ENCODE data around the gene TANC2.
"Not testable (repeated sequence)": the region's sequence is repeated elsewhere in the genome, so short reads cannot be mapped to it uniquely, and the experiment has no call there.

TANC2 gene

GRCh38 chr17:62964506-62964905 is 1.5 kb upstream of the TANC2 start:
- DNase-seq (ENCODE audit: low spot score), result no peak

DNA sequence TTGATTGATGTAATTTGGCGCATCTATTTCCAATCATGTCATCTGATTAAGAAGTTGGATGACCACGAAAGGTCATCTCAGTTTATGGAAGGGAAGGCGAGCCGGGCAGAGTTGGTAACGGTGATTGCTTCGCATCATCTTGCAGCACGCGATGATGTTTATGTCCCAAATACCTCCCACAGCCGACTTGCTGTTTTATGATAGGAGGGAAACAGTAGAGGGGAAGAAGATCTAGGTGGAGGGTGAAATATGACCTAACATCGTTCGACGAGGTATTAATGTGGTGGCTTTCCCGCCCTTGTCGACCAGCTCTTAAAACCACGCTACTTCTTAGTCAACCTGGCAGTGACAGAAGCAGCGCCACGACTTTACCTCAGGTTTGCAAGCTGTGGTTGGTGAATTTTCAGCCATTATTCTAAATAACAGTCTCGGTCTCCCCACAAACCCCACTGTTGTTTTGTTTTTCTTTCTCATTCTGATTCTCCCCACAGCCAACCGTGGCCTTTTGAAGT is 805 bp upstream of the TANC2 start:
- no peak for DNase-seq (ENCODE audit: low spot score)

GRCh38 chr17:62966426-62967204 is 580 bp downstream of the TANC2 start:
- DNase-seq (ENCODE audit: low spot score), result peak; percentile 29

GRCh38 chr17:62967205-62967529 is 1.1 kb downstream of the TANC2 start:
- DNase-seq (ENCODE audit: low spot score), result no peak

DNA sequence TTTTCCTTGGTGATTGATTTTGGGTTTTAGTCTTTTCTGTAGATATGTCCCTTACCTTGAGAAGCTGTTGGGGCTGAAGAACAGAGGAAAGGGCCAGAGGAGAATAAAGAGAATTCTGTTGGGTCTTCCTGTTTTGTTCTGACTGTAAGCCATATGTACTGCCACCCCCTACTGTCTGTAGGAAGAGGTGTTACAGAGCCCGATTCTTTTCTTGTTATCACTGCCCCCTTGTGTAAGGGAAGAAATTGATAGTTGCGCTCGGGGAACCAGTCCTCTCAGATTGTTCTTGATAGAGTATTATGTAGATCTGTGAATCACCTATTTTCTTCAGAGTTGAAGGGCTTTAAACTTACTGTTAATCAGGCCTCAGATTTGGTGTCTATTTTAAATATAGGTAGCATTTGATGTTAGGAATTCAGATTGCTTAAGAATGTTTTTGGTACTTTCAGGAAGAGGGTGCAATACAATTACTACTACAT is 2.4 kb downstream of the TANC2 start:
- DNase-seq (ENCODE audit: low spot score), result peak; percentile 85

- no peak for DNase-seq (ENCODE audit: low spot score)
Observed at GRCh38 chr17:62970610-62971009, 4.6 kb downstream of the TANC2 start.

- no peak for DNase-seq (ENCODE audit: low spot score)
Observed at GRCh38 chr17:62971853-62972252, 5.8 kb downstream of the TANC2 start.

DNA sequence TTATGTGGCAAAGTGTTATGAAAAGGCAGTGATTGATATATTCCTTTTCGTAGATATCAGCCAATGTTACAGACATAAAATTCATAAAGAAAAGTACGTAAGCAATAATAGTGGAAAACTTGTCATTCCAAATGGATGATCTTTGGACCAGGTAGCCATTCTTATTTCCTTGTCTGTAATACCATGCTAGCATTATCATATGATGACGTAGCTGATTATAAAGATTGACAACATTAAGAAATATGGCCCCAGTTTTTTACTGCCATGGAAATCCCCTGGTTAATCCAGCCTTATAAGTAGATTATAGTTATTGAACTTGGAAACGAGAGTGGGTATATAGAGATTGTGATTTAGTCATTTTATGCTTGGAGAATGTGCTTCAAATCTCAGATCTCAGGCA is 8.8 kb downstream of the TANC2 start:
- no peak for DNase-seq (ENCODE audit: low spot score)

- no peak for DNase-seq (ENCODE audit: low spot score)
Observed at GRCh38 chr17:62975206-62975605, 9.2 kb downstream of the TANC2 start.

DNA sequence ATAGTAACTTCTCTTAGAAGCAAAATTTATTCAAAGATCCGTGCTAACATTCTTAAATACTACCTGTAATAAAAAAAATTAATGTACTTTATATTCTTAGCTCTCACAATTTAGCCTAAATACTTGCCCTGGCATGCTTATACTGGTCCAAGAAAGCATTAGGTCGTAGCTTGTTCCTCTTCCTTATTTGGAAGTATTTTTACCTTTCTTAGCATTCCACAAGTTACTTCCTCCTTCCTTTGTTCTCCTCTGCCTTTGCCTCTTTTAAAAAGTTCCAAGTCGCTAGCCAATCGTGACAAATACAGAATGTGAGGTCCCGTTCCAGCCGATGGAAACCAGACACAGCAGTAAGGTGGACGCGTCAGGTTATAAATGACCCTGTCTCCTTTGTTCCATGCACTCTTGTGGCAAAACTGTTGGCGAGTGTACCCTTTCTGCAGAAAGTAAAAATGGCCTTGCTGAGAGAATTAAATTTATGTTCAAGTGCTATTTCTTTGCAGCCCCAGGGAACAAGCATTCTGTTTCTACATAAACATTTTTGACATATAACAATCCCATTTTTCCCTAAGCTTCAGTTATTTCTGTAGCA is 10.7 kb downstream of the TANC2 start:
- not testable (repeated sequence) for DNase-seq (ENCODE audit: low spot score)

GRCh38 chr17:62980842-62981241 is 14.8 kb downstream of the TANC2 start:
- no peak for DNase-seq (ENCODE audit: low spot score)

- no peak for DNase-seq (ENCODE audit: low spot score)
Observed at GRCh38 chr17:62981933-62982332, 15.9 kb downstream of the TANC2 start.

DNA sequence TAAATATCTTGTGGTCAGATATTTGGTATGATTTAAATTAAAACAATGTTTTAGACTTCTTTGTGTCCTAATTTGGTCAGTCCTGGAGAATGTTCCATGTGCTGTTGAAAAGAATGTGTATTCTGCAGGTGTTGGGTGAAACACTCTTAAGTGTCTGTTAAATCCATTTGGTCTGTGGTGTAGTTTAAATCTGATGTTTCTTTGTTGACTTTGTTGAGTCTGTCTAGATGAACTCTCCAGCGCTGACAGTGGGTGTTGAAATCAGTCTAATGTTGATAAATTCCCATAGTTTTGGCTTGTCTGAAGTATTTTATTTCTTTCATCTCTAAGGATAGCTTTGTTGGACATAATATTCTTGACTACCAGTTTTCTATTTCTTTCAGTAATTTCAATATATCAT is 18.8 kb downstream of the TANC2 start:
- DNase-seq (ENCODE audit: low spot score), result no peak

- no peak for DNase-seq (ENCODE audit: low spot score)
Observed at GRCh38 chr17:62986549-62986948, 20.5 kb downstream of the TANC2 start.

DNA sequence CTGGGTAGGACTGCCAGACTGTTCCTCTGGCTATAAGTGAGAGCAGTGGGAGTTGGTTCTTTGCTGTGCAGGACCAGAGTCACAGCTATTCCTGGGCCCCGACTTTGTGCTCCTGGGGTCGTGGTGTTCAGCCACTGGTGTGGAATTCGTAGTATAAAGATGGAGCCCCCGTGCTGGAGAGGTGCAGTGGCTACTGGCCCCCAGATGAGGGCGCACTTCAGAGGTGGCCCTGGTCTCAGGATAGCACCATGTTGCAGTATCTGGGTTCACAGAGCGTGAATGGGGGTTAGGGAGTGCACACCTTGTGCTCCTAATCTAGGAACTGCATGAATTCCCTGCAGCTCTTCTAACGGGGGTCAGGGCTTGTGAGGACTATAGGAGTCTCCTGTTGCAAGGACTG is 21.1 kb downstream of the TANC2 start:
- DNase-seq (ENCODE audit: low spot score), result no peak

- peak; percentile 34 for DNase-seq (ENCODE audit: low spot score)
Observed at GRCh38 chr17:62989501-62989900, 23.5 kb downstream of the TANC2 start.

DNA sequence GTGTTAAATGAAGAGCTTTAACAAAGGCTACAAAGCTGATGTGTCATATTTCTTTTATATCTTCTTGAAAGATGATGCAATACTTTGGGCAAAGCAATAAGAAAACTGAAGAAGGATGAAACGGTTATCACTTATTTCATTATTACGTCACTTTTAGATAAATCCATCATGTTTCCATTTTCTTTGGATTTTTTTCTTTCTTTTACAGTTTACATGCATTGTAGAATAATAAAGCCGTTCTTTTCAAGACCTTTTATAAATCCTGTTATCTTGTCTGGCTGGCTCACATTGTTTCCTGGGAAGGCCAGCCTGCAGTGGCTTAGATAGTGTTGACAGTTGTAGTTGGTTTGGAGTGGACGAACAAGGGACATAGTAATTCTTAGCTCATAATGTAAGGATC is 28.9 kb downstream of the TANC2 start:
- DNase-seq (ENCODE audit: low spot score), result no peak

- DNase-seq (ENCODE audit: low spot score), result no peak
Observed at GRCh38 chr17:62995377-62995885, 29.4 kb downstream of the TANC2 start.

DNA sequence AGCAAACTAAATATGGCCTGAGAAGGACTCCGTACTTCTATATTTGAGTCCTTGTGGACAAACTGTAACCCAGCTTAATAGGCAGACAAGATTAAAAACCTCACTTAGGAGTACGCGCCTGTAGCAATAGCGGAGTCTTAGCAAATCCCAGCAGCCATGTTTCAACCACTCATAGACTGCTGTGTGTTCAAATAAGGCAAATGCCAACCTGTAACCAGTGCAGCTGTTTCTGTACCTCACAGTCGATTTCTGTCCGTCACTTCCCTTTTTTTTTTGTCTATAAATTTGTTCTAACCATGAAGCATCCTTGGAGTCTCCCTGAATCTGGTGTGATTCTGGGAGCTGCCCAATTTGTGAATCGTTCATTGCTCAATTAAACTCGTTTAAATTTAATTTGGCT is 30.2 kb downstream of the TANC2 start:
- no peak for DNase-seq (ENCODE audit: low spot score)

DNA sequence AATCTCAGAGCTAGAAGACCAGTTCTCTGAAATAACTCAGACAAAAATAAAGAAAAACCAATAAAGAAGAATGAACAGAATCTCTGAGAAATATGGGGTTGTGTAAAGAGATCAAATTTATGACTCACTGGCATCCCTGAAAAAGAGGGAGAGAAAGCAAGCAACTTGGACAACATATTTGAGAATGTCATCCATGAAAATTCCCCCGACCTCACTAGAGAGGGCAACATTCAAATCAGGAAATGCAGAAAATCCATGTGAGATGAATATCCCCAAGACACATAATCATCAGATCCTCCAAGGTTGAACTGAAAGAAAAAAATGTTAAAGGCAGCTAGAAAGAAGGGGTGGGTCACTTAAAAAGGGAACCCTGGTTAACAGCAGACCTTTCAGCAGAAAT is 32.1 kb downstream of the TANC2 start:
- no peak for DNase-seq (ENCODE audit: low spot score)

DNA sequence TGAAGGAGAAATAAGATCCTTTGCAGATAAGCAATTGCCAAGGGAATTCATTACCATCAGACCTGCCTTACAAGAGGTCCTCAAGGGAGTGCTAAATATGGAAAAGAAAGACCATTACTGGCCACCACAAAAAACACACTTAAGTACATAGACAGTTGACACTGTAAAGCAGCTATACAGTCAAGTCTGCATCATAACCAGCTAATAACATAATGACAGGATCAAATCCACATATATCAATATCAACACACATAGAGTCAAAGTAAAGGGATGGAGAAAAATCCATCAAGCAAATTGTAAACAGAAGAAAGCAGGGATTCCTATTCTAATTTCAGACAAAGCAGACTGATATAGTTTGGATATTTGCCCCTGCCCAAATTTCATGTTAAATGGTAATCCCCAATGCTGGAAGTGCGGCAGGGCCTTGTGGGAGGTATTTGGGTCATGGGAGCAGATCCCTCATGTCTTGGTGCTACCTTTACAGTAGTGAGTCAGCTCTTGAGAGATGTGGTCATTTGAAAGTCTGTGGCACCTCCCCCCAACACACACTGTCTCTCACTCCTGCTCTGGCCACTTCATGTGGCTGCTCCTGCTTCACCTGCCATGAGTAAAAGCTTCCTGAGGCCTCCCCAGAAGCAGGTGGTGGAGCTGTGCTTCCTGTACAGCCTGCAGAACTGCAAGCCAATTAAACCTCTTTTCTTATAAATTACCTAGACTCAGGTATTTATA is 32.8 kb downstream of the TANC2 start:
- no peak for DNase-seq (ENCODE audit: low spot score)

GRCh38 chr17:62999736-63000135 is 33.7 kb downstream of the TANC2 start:
- DNase-seq (ENCODE audit: low spot score), result no peak
